Neural cell (in vitro differentiated cells): ENCODE data around the gene LCE6A. TPM values are rescaled to one million over a fixed set of nuclear protein-coding genes. Genes with fewer than 3 reads are reported as not detected.

ENCODE experiments used
- H2AFZ ChIP-seq: fragments of 200-600, 300-800 bp; sonication (generic), shearing (Covaris generic); 2 replicates; pipeline ENCODE4 v1.6.0; 2014; ENCODE audit warnings: low read depth, mild to moderate bottlenecking, antibody characterized with exemption, low read length, moderate library complexity
- H3F3A ChIP-seq: fragments of 200-600 bp; shearing (Covaris generic); 2 replicates; pipeline ENCODE4 v1.6.1; 2016; ENCODE audit warnings: mild to moderate bottlenecking, moderate library complexity, mixed read lengths, antibody characterized with exemption, low read length; ENCODE audit not compliant: insufficient read depth, poor library complexity, severe bottlenecking
- H3K27ac ChIP-seq: fragments of 200-600, 300-800 bp; sonication (generic), shearing (Covaris generic); 2 replicates; pipeline ENCODE4 v1.5.1; 2014; ENCODE audit warnings: mild to moderate bottlenecking, low read length, moderate library complexity
- H3K27me3 ChIP-seq: fragments of 300-800, 200-600 bp; sonication (generic), shearing (Covaris generic); 2 replicates; pipeline ENCODE4 v1.6.0; 2014; ENCODE audit warnings: mild to moderate bottlenecking, low read depth, low read length, moderate library complexity; ENCODE audit not compliant: insufficient read depth
- H3K36me3 ChIP-seq: fragments of 300-800, 200-600 bp; sonication (generic), shearing (Covaris generic); 2 replicates; pipeline ENCODE4 v1.5.1; 2014; ENCODE audit warnings: mild to moderate bottlenecking, antibody characterized with exemption, low read length, moderate library complexity; ENCODE audit not compliant: insufficient read depth
- H3K4me2 ChIP-seq: fragments of 300-800, 200-600 bp; sonication (generic), shearing (Covaris generic); 2 replicates; pipeline ENCODE4 v1.6.0; 2014; ENCODE audit warnings: mild to moderate bottlenecking, low read length
- H3K4me3 ChIP-seq: fragments of 300-800, 200-600 bp; sonication (generic), shearing (Covaris generic); 2 replicates; pipeline ENCODE4 v1.5.1; 2014; ENCODE audit warnings: mild to moderate bottlenecking, low read length, moderate library complexity
- H3K79me2 ChIP-seq: fragments of 200-600 bp; shearing (Covaris generic); replicated peaks from 2 replicates; pipeline ENCODE4 v1.6.0; 2014; ENCODE audit warnings: mild to moderate bottlenecking, low read length, moderate library complexity; ENCODE audit not compliant: insufficient read depth
- H3K9ac ChIP-seq: fragments of 300-800, 200-600 bp; sonication (generic), shearing (Covaris generic); 2 replicates; pipeline ENCODE4 v1.6.1; 2016; ENCODE audit warnings: mild to moderate bottlenecking, low read length, mixed read lengths
- H3K9me2 ChIP-seq: fragments of 200-600 bp; shearing (Covaris generic); 2 replicates; pipeline ENCODE4 v1.6.1; 2016; ENCODE audit warnings: mild to moderate bottlenecking, low read length, mixed read lengths; ENCODE audit not compliant: insufficient read depth
- H3K9me3 ChIP-seq: fragments of 200-600, 300-800 bp; sonication (generic), shearing (Covaris generic); 2 replicates; pipeline ENCODE4 v1.6.1; 2016; ENCODE audit warnings: mild to moderate bottlenecking, mixed run types, low read length, moderate library complexity, mixed read lengths
- H4K20me1 ChIP-seq: fragments of 200-600 bp; shearing (Covaris generic); 2 replicates; pipeline ENCODE4 v1.6.1; 2016; ENCODE audit warnings: mild to moderate bottlenecking, mixed run types; ENCODE audit not compliant: insufficient read depth
- CTCF ChIP-seq: fragments of 450-650 bp; IDR thresholded peaks from 2 replicates; pipeline ENCODE4 v1.5.1; 2014; ENCODE audit warnings: antibody characterized with exemption, mild to moderate bottlenecking, moderate library complexity; ENCODE audit not compliant: poor library complexity, severe bottlenecking
- EP300 ChIP-seq: fragments of 450-650 bp; conservative IDR thresholded peaks from 2 replicates; pipeline ENCODE4 v1.6.1; 2014; ENCODE audit warnings: antibody characterized with exemption, mild to moderate bottlenecking, moderate library complexity; ENCODE audit not compliant: poor library complexity, severe bottlenecking
- EZH2 ChIP-seq: fragments of 200-600, 300-800 bp; shearing (Covaris generic), sonication (generic); IDR thresholded peaks from 2 replicates; pipeline ENCODE4 v1.6.1; 2014; ENCODE audit warnings: antibody characterized with exemption, low read length, borderline replicate concordance, mild to moderate bottlenecking; ENCODE audit not compliant: insufficient read depth, poor library complexity, severe bottlenecking
- MXI1 ChIP-seq: fragments of 450-650 bp; conservative IDR thresholded peaks from 2 replicates; pipeline ENCODE4 v1.6.1; 2014; ENCODE audit warnings: antibody characterized with exemption, mild to moderate bottlenecking; ENCODE audit not compliant: poor library complexity, severe bottlenecking
- POLR2AphosphoS5 ChIP-seq: IDR thresholded peaks from 2 replicates; pipeline ENCODE4 v1.6.1; 2012
- RAD21 ChIP-seq: fragments of 450-650 bp; conservative IDR thresholded peaks from 2 replicates; pipeline ENCODE4 v1.6.1; 2014; ENCODE audit warnings: antibody characterized with exemption, mild to moderate bottlenecking, moderate library complexity
- REST ChIP-seq: IDR thresholded peaks from 2 replicates; pipeline ENCODE4 v1.6.1; 2012; ENCODE audit warnings: borderline replicate concordance
- SMC3 ChIP-seq: fragments of 450-650 bp; conservative IDR thresholded peaks from 2 replicates; pipeline ENCODE4 v1.6.1; 2014; ENCODE audit warnings: antibody characterized with exemption, mild to moderate bottlenecking, moderate library complexity; ENCODE audit not compliant: poor library complexity
- TAF1 ChIP-seq: IDR thresholded peaks from 2 replicates; pipeline ENCODE4 v1.6.1; 2012; ENCODE audit warnings: low read depth
- polyA plus RNA-seq: library from polyadenylated mRNA; depleted of rRNA; stranded (reverse); fragments of >200 nt; gene quantifications from 2 replicates; pipeline ENCODE4 v1.2.3, GENCODE V29; 2014

The LCE6A gene
- polyA plus RNA-seq, 1 donor from 2014 or later, result not detected

- Histone ChIP-seq H2AFZ (no peak within 1 kb of the TSS), H3K4me3 (no peak within 1 kb of the TSS), H3K4me2 (no peak within 1 kb of the TSS), H4K20me1 (no peaks in the 10 kb centered on the region), H3K9me2 (no peaks in the 10 kb centered on the region), H3K36me3 (no peaks in the 10 kb centered on the region), H3K9me3 (no peaks in the 10 kb centered on the region), H3K79me2 (no peaks in the 10 kb centered on the region), H3K9ac (no peak within 1 kb of the TSS), H3K27ac (no peak within 1 kb of the TSS), H3F3A (no peaks in the 10 kb centered on the region), H3K27me3 (no peaks in the 10 kb centered on the region)
- TF ChIP-seq REST (no peak), MXI1 (no peak), RAD21 (no peak), TAF1 (no peak), CTCF (no peak), POLR2AphosphoS5 (no peak), EP300 (no peak)
Measured at GRCh38 chr1:152811671-152812070, 31.0 kb upstream of the LCE6A start, which contains the start of gene LCE1B. LCE1B (plus strand) TSS chr1:152811971; CDS start chr1:152812447, 476 bp downstream.

- Histone ChIP-seq H3K9me3 (no peaks in the 10 kb centered on the region), H3K9ac (no peak overlapping the region), H3K4me3 (no peak overlapping the region), H3K36me3 (no peaks in the 10 kb centered on the region), H4K20me1 (no peaks in the 10 kb centered on the region), H3K79me2 (no peaks in the 10 kb centered on the region), H2AFZ (no peak overlapping the region), H3K4me2 (no peak overlapping the region), H3F3A (no peaks in the 10 kb centered on the region), H3K9me2 (no peaks in the 10 kb centered on the region), H3K27me3 (no peaks in the 10 kb centered on the region), H3K27ac (no peak overlapping the region)
- TF ChIP-seq EP300 (no peak), MXI1 (no peak), REST (no peak), RAD21 (no peak), POLR2AphosphoS5 (no peak), TAF1 (no peak), CTCF (no peak), EZH2 (no peak), SMC3 (no peak)
Measured at GRCh38 chr1:152817309-152817708, 25.3 kb upstream of the LCE6A start.
